ENCODE measurements around the gene UVRAG. TPM values are rescaled to one million over a fixed set of nuclear protein-coding genes. Genes with fewer than 3 reads are reported as not detected.

UVRAG gene
- total and polyA plus RNA-seq, 2 of the 13 experiments (the other 11 are each of a cell fraction or from before 2014, with no cell fraction given): 9.7 to 17.3 TPM

DNA sequence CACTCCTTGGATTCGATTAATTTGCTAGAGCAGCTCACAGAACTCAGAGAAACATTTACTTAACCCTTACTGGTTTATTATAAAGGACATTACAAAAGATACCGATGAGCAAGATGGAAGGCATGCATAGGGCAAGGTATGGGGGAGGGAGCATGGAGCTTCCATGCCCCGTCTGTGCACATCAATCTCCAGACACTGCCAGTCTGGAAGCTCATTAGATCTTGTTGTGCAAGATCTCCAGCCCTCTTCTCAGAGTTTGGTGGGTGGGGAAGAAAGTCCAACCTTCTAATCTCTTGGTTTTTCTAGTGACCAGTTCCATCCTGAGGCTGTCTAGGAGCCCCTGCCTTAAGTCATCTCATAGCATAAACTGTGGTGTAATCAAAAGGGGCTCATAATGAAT is 190.7 kb downstream of the UVRAG start:
- ChIA-PET POLR2A (no interaction called here), CTCF (ENCODE audit: low intra/inter-chr PET ratio, low total read pairs) (no interaction called here)
- H3K4me1 ChIP-seq (ENCODE audit: insufficient read depth, low read length): no peaks in the 10 kb centered on the region
- H3K4me2 ChIP-seq (ENCODE audit: low read depth, low read length): no peak overlapping the region
- WGBS (ENCODE audit: low lambda C conversion rate): 95% methylated on average over 3 of the region's 3 CpGs
- H3K9me3 ChIP-seq (ENCODE audit: low read length): peaks cover 3% of the 10 kb centered on the region; the same call in 1 of the 2 replicates
- FAIRE-seq (no peak), DNase-seq (ENCODE audit: low spot score) (no peak), ATAC-seq (no peak)
- no peak overlapping the region for H3K9ac ChIP-seq (ENCODE audit: insufficient read depth, low read depth, low read length)
- no peaks in the 10 kb centered on the region for H3K27me3 ChIP-seq (ENCODE audit: control insufficient read depth in 1 of 2, insufficient read depth in 2 of 2, low read length in 2 of 2)
- no peaks in the 10 kb centered on the region for H3K79me2 ChIP-seq (ENCODE audit: insufficient read depth, low read length)
- no peak overlapping the region for H3K27ac ChIP-seq (ENCODE audit: extremely low read length, insufficient read depth, low read length)
- H3K36me3 ChIP-seq (replicated peaks in 1 of 2; ENCODE audit: control insufficient read depth in 1 of 2, insufficient read depth in 2 of 2, low read length in 2 of 2): peaks cover 6 to 32% of the 10 kb centered on the region in 2 experiments
- intact Hi-C loops (cut with micrococcal nuclease; ENCODE audit: unreplicated experiment) (no loop called here), in situ Hi-C loops (cut with HindIII; ENCODE audit: extremely low pct_ligation_motif_present, low pct_unique_long_range_greater_than_20kb) (no loop called here)
- no peak overlapping the region for H2AFZ ChIP-seq (ENCODE audit: low read length)
- BruUV-seq (replicated peaks): no TSS peak
- no peak for TF ChIP-seq SOX6 (IDR thresholded peaks at IDR 0.05)
- no peak for TF ChIP-seq SOX6 (CRISPR knock-in tag; IDR thresholded peaks at IDR 0.05)
- no peak for TF ChIP-seq PLSCR1 (CRISPR knock-in tag; IDR thresholded peaks at IDR 0.05; ENCODE audit: borderline replicate concordance)
- TF ChIP-seq ZNF598 (CRISPR knock-in tag; IDR thresholded peaks at IDR 0.05; ENCODE audit: borderline replicate concordance): no peak
- TF ChIP-seq IRF9 (CRISPR knock-in tag; IDR thresholded peaks at IDR 0.05; ENCODE audit: borderline replicate concordance): no peak
- no peak for TF ChIP-seq ZZZ3 (CRISPR knock-in tag; IDR thresholded peaks at IDR 0.05; ENCODE audit: borderline replicate concordance)
- no peak for TF ChIP-seq MXD4 (CRISPR knock-in tag; IDR thresholded peaks at IDR 0.05)
- TF ChIP-seq, protein P1, sequence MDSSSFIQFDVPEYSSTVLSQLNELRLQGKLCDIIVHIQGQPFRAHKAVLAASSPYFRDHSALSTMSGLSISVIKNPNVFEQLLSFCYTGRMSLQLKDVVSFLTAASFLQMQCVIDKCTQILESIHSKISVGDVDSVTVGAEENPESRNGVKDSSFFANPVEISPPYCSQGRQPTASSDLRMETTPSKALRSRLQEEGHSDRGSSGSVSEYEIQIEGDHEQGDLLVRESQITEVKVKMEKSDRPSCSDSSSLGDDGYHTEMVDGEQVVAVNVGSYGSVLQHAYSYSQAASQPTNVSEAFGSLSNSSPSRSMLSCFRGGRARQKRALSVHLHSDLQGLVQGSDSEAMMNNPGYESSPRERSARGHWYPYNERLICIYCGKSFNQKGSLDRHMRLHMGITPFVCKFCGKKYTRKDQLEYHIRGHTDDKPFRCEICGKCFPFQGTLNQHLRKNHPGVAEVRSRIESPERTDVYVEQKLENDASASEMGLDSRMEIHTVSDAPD (CRISPR knock-in tag; IDR thresholded peaks at IDR 0.05): no peak
- TF ChIP-seq, protein P2, sequence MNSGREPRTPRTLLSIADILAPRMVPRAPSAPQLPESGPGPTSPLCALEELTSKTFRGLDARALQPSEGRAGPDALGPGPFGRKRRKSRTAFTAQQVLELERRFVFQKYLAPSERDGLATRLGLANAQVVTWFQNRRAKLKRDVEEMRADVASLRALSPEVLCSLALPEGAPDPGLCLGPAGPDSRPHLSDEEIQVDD (CRISPR knock-in tag; IDR thresholded peaks at IDR 0.05; ENCODE audit: borderline replicate concordance): no peak
- no peak for TF ChIP-seq HCFC1 (IDR thresholded peaks at IDR 0.05; ENCODE audit: low read depth, low read length)
- no peak overlapping the region for H3K4me3 ChIP-seq (replicated peaks in 1 of 3; ENCODE audit: insufficient read depth in 1 of 3, low read depth in 2 of 3, low read length in 3 of 3)
- no peaks in the 10 kb centered on the region for H4K20me1 ChIP-seq (ENCODE audit: insufficient read depth, low read length)

All from HepG2 (cell line).